Naive thymus-derived CD4-positive, alpha-beta T cell (primary cell): Measurements from ENCODE around the gene FASTKD2. TPM values are rescaled to one million over a fixed set of nuclear protein-coding genes. Genes with fewer than 3 reads are reported as not detected.

Source experiments
- ATAC-seq: fragments of 150-1000 bp; cut with Tn5 transposase; 2 replicates; pipeline ENCODE4 v1.10.0; 2021; ENCODE audit warnings: mild to moderate bottlenecking, moderate library complexity
- CTCF ChIA-PET: fragments of 350-600 bp; sonication (Branson Sonifier 250); formaldehyde crosslinking; loops from one replicate; lab custom pipeline; 2021; ENCODE audit warnings: antibody characterized with exemption; lab: Charles Lee
- POLR2A ChIA-PET: fragments of 350-600 bp; sonication (Branson Sonifier 250); formaldehyde crosslinking; loops from one replicate; lab custom pipeline; 2021; ENCODE audit warnings: antibody characterized with exemption, inconsistent platforms; lab: Charles Lee
- DNase-seq, 9 donors: peaks; one replicate each; pipeline versions ENCODE4 v3.0.0 to v3.0.0-alpha.2; 2020 to 2022; ENCODE audit warnings: mixed read lengths in 1 of 9
- H3K27ac ChIP-seq: one replicate; pipeline ENCODE4 v1.7.0; 2013; ENCODE audit warnings: mild to moderate bottlenecking, low read depth, low read length, moderate library complexity
- H3K27me3 ChIP-seq, 2 donors: one replicate each; pipeline ENCODE4 v1.7.0; 2013; ENCODE audit warnings: low read length in 2 of 2, mild to moderate bottlenecking in 2 of 2, moderate library complexity in 2 of 2; ENCODE audit not compliant: control insufficient read depth in 2 of 2, insufficient read depth in 2 of 2
- H3K36me3 ChIP-seq, 3 experiments: 1 replicate in 2 of 3; 2 replicates in 1 of 3; pipeline ENCODE4 v1.7.0; 2013; ENCODE audit warnings: low read length in 3 of 3, mild to moderate bottlenecking in 3 of 3, moderate library complexity in 1 of 3; ENCODE audit not compliant: insufficient read depth in 3 of 3, control insufficient read depth in 2 of 3
- H3K4me1 ChIP-seq, 2 donors: one replicate each; pipeline ENCODE4 v1.7.0; 2013; ENCODE audit warnings: low read length in 2 of 2, mild to moderate bottlenecking in 2 of 2, moderate library complexity in 1 of 2; ENCODE audit not compliant: control insufficient read depth in 2 of 2, insufficient read depth in 2 of 2
- H3K4me3 ChIP-seq: 2 replicates; pipeline ENCODE4 v1.7.0; 2013; ENCODE audit warnings: mild to moderate bottlenecking, low read length
- H3K9me3 ChIP-seq, 3 experiments: 1 replicate in 2 of 3; 2 replicates in 1 of 3; pipeline ENCODE4 v1.7.0; 2013; ENCODE audit warnings: low read length in 3 of 3; ENCODE audit not compliant: control insufficient read depth in 2 of 3
- H3K27ac Mint-ChIP-seq, 9 donors: one replicate each; pipeline ENCODE4 v1.8.0; 2020 to 2022; ENCODE audit warnings: mixed read lengths in 9 of 9, mild to moderate bottlenecking in 8 of 9, moderate library complexity in 5 of 9, inconsistent platforms in 2 of 9
- H3K27me3 Mint-ChIP-seq, 5 donors: one replicate each; pipeline ENCODE4 v1.8.0; 2021 to 2022; ENCODE audit warnings: mixed read lengths in 5 of 5, mild to moderate bottlenecking in 1 of 5
- H3K36me3 Mint-ChIP-seq, 5 donors: one replicate each; pipeline ENCODE4 v1.8.0; 2020 to 2022; ENCODE audit warnings: mixed read lengths in 5 of 5, mild to moderate bottlenecking in 3 of 5, inconsistent platforms in 1 of 5
- H3K4me1 Mint-ChIP-seq, 7 donors: one replicate each; pipeline ENCODE4 v1.8.0; 2020 to 2022; ENCODE audit warnings: mixed read lengths in 7 of 7, mild to moderate bottlenecking in 3 of 7, inconsistent platforms in 1 of 7
- H3K4me3 Mint-ChIP-seq, 10 donors: one replicate each; pipeline ENCODE4 v1.8.0; 2020 to 2022; ENCODE audit warnings: mild to moderate bottlenecking in 10 of 10, mixed read lengths in 10 of 10, moderate library complexity in 6 of 10, inconsistent platforms in 2 of 10
- H3K9me3 Mint-ChIP-seq, 11 donors: one replicate each; pipeline ENCODE4 v1.8.0; 2020 to 2022; ENCODE audit warnings: mixed read lengths in 11 of 11, mild to moderate bottlenecking in 4 of 11, inconsistent platforms in 1 of 11, moderate library complexity in 1 of 11
- intact Hi-C, 2 donors: fragments of 100-400 bp; cut with micrococcal nuclease; formaldehyde crosslinking; loops; one replicate each; pipeline ENCODE4 v1.15.1; 2023
- microRNA-seq: library from miRNA; unstranded; fragments of <30 nt; microRNA quantifications from one replicate; pipeline ENCODE4 v1.2.0, GENCODE V29; 2022; ENCODE audit warnings: borderline microRNAs expressed
- polyA plus RNA-seq, 2 donors: library from polyadenylated mRNA; unstranded; fragments of 300-500 nt; fragmentation: Illumina TruSeq; gene quantifications; one replicate each; pipeline ENCODE4 v1.2.3, GENCODE V29; 2021
- total RNA-seq, 6 experiments: library from RNA in 5 of 6; stranded (reverse) in 5 of 6; gene quantifications; 1 replicate in 5 of 6; 2 replicates in 1 of 6; pipeline ENCODE4 v1.2.3 and lab custom pipeline; 2021 to 2026

Gene FASTKD2
- total and polyA plus RNA-seq, 7 experiments from 2014 or later, result 16.5 to 31.9 (median 25.4) TPM

DNA sequence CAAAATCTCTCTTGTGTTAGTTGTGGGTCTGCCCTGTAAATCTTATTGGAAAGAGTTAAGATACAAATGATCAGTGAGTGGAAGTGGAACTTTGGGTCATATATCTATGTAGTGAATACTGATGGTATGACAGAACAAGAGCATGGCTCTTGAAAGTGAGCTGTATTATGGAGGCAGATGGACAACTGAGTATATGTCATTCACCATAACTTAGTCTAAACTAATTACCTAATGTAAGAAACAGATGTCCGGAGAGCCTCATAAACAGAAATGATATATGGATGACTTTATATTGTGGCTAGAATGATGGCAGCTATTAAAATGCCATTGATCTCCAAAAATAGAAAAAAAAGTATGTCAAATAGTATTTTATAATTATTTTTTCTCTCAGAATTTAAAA, 72.4 kb downstream of the FASTKD2 start:
- H3K27ac Mint-ChIP-seq, result no peak overlapping the region
- H3K9me3 Mint-ChIP-seq, result peaks cover 0 to 11% (median 6%) of the 10 kb centered on the region in 11 donors
- peaks cover 2 to 16% (median 12%) of the 10 kb centered on the region in 5 donors for H3K36me3 Mint-ChIP-seq
- no peaks in the 10 kb centered on the region for H3K36me3 ChIP-seq
- H3K4me3 ChIP-seq, result no peak overlapping the region
- CTCF ChIA-PET, result no interaction called here
- no peaks in the 10 kb centered on the region for H3K9me3 ChIP-seq
- POLR2A ChIA-PET, result no interaction called here
- intact Hi-C loops, result no loop called here
- no peak overlapping the region for H3K4me3 Mint-ChIP-seq
- no peaks in the 10 kb centered on the region for H3K4me1 Mint-ChIP-seq
- ATAC-seq (no peak), DNase-seq (no peak)
- H3K27ac ChIP-seq, result no peak overlapping the region
- no peaks in the 10 kb centered on the region for H3K4me1 ChIP-seq
- H3K27me3 ChIP-seq, result no peaks in the 10 kb centered on the region
- peaks cover 0 to 10% (median 0%) of the 10 kb centered on the region in 5 donors for H3K27me3 Mint-ChIP-seq

DNA sequence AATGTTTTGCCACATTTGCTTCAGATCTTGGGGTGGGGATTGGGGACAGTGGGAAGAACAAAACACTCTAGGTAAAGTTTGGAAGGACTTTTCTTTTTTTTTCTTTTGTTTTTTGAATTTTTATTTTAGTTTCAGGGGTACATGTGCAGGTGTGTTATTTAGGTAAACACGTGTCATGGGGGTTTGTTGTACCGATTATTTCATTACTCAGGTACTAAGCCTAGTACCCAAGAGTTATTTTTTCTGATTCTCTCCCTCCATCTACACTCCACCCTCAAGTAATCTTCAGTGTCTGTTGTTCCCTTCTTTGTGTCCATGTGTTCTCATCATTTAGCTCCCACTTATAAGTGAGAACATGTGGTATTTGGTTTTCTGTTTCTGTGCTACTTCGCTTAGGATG, 73.3 kb downstream of the FASTKD2 start:
- Histone ChIP-seq H3K36me3 (no peaks in the 10 kb centered on the region), H3K27ac (no peak overlapping the region), H3K27me3 (no peaks in the 10 kb centered on the region), H3K4me1 (no peaks in the 10 kb centered on the region), H3K9me3 (no peaks in the 10 kb centered on the region), H3K4me3 (no peak overlapping the region)
- no peak for ATAC-seq
- Mint-ChIP-seq H3K27me3 (peaks cover 0 to 10% (median 0%) of the 10 kb centered on the region in 5 donors), H3K36me3 (peaks cover 0 to 13% (median 7%) of the 10 kb centered on the region in 5 donors), H3K9me3 (peaks cover 0 to 8% (median under 1%) of the 10 kb centered on the region in 11 donors), H3K4me3 (no peak overlapping the region), H3K4me1 (no peaks in the 10 kb centered on the region), H3K27ac (no peak overlapping the region)
- ChIA-PET CTCF (no interaction called here), POLR2A (no interaction called here)
- DNase-seq, result no peak
- intact Hi-C loops, result no loop called here

DNA sequence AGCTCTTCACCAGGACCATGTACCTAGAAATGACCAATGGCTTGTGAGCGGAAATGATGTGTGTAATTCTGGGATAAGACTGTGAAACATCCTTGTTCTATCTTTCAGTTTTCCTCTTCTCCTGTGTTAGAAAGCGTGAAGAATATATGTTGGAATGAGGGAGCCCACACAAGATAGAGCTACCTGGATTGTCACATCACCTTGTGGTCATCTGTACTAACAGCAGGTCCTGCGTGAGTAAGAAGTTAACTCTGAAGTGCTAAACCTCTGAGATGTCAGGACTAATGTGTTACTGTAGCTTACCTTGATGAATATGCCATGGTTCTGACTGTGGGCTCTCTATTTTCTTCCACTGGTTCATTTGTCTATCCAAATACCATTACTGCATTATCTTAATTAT, 75.6 kb downstream of the FASTKD2 start:
- no peak for ATAC-seq
- Mint-ChIP-seq H3K9me3 (peaks cover 0 to 3% (median 0%) of the 10 kb centered on the region in 11 donors), H3K27me3 (peaks cover 0 to 10% (median 0%) of the 10 kb centered on the region in 5 donors), H3K4me1 (no peaks in the 10 kb centered on the region), H3K36me3 (peaks cover 0 to 13% (median 0%) of the 10 kb centered on the region in 5 donors), H3K4me3 (no peak overlapping the region), H3K27ac (no peak overlapping the region)
- H3K27me3 ChIP-seq, result no peaks in the 10 kb centered on the region
- no peak overlapping the region for H3K27ac ChIP-seq
- no peaks in the 10 kb centered on the region for H3K4me1 ChIP-seq
- no peak overlapping the region for H3K4me3 ChIP-seq
- POLR2A ChIA-PET, result no interaction called here
- no peaks in the 10 kb centered on the region for H3K36me3 ChIP-seq
- CTCF ChIA-PET, result no interaction called here
- no peaks in the 10 kb centered on the region for H3K9me3 ChIP-seq
- intact Hi-C loops, result no loop called here
- no peak for DNase-seq

Small RNA genes within 50 kb of the gene (microRNA-seq; reads per million reads assigned to microRNA genes)
- gene MIR3130-1, result not detected
- not detected for gene MIR3130-2

Other genes starting within 250 kb of the FASTKD2 start
- gene FAM237A, start 123.1 kb upstream of the FASTKD2 start, total RNA-seq, result not detected
- not detected for gene FAM237A, start 123.1 kb upstream of the FASTKD2 start, polyA plus RNA-seq
- not detected for gene DYTN, start 47.2 kb upstream of the FASTKD2 start, total RNA-seq
- gene DYTN, start 47.2 kb upstream of the FASTKD2 start, polyA plus RNA-seq, result not detected
- gene MDH1B, start 278 bp upstream of the FASTKD2 start, total RNA-seq, result under 1 TPM in 4 of 5 experiments, not detected in 1; 0.17 to 0.54 (median 0.24) TPM
- gene MDH1B, start 278 bp upstream of the FASTKD2 start, polyA plus RNA-seq, result under 1 TPM in 1 of 2 donors, not detected in 1; 0.12 TPM
- under 1 TPM in 3 of 5 experiments, not detected in 2; 0.30 to 0.51 (median 0.32) TPM for gene CPO, start 173.9 kb downstream of the FASTKD2 start, total RNA-seq
- not detected for gene CPO, start 173.9 kb downstream of the FASTKD2 start, polyA plus RNA-seq